Activated CD8-positive, alpha-beta memory T cell treated with anti-CD3 and anti-CD28 coated beads, Interleukin-2, amount 50 U/mL, for 4 hours (primary cell): Measurements from ENCODE around the gene CMTM3.
"Not testable (repeated sequence)": the region's sequence is repeated elsewhere in the genome, so short reads cannot be mapped to it uniquely, and the experiment has no call there.

ENCODE experiments used
- DNase-seq: peaks from one replicate; pipeline ENCODE4 v3.0.0-alpha.2; 2020

The CMTM3 gene

GRCh38 chr16:66637806-66638205 is 33.3 kb downstream of the CMTM3 start:
- no peak for DNase-seq

GRCh38 chr16:66639091-66639885 is 34.8 kb downstream of the CMTM3 start:
- no peak for DNase-seq

- no peak for DNase-seq
Measured at GRCh38 chr16:66640724-66641314, 36.3 kb downstream of the CMTM3 start.

- no peak for DNase-seq
Measured at GRCh38 chr16:66641387-66641786, 36.9 kb downstream of the CMTM3 start.

GRCh38 chr16:66647866-66648265 is 43.4 kb downstream of the CMTM3 start:
- DNase-seq = no peak

- DNase-seq = no peak
Measured at GRCh38 chr16:66649167-66649566, 44.7 kb downstream of the CMTM3 start.

- no peak for DNase-seq
Measured at GRCh38 chr16:66649636-66650205, 45.2 kb downstream of the CMTM3 start.

- peak; percentile 77 for DNase-seq
Measured at GRCh38 chr16:66650707-66651473, 46.4 kb downstream of the CMTM3 start.

- DNase-seq = no peak
Measured at GRCh38 chr16:66651474-66651765, 46.9 kb downstream of the CMTM3 start.

- no peak for DNase-seq
Measured at GRCh38 chr16:66651965-66652364, 47.5 kb downstream of the CMTM3 start.

GRCh38 chr16:66652661-66653360 is 48.3 kb downstream of the CMTM3 start:
- no peak for DNase-seq

- no peak for DNase-seq
Measured at GRCh38 chr16:66653581-66654350, 49.3 kb downstream of the CMTM3 start.

- no peak for DNase-seq
Measured at GRCh38 chr16:66656547-66656946, 52.0 kb downstream of the CMTM3 start.

- DNase-seq = no peak
Measured at GRCh38 chr16:66658143-66658859, 53.8 kb downstream of the CMTM3 start.

GRCh38 chr16:66658860-66659190 is 54.3 kb downstream of the CMTM3 start:
- no peak for DNase-seq

- no peak for DNase-seq
Measured at GRCh38 chr16:66660422-66661209, 56.1 kb downstream of the CMTM3 start.

GRCh38 chr16:66661210-66661560 is 56.7 kb downstream of the CMTM3 start:
- DNase-seq = no peak

GRCh38 chr16:66661671-66662346 is 57.3 kb downstream of the CMTM3 start:
- DNase-seq = not testable (repeated sequence)

- no peak for DNase-seq
Measured at GRCh38 chr16:66662445-66663194, 58.1 kb downstream of the CMTM3 start.
